SU-DHL-6 (cell line): ENCODE results near the gene PHF23.

Experiments used
- H2AFZ ChIP-seq: fragments of 200-600 bp; sonication (generic); 2 replicates; pipeline ENCODE4 v1.6.1; 2014; ENCODE audit warnings: low read depth, mild to moderate bottlenecking, moderate library complexity, mixed read lengths, antibody characterized with exemption, low read length; ENCODE audit not compliant: severe bottlenecking
- H3F3A ChIP-seq: fragments of 200-600 bp; shearing (Covaris generic); 2 replicates; pipeline ENCODE4 v1.6.0; 2016; ENCODE audit warnings: antibody characterized with exemption, mild to moderate bottlenecking; ENCODE audit not compliant: insufficient read depth
- H3K27ac ChIP-seq: fragments of 200-600 bp; sonication (generic); 2 replicates; pipeline ENCODE4 v1.5.1; 2016; ENCODE audit warnings: low read depth, mild to moderate bottlenecking, low read length, moderate library complexity, mixed read lengths
- H3K27me3 ChIP-seq: fragments of 200-600 bp; sonication (generic), shearing (Covaris generic); 2 replicates; pipeline ENCODE4 v1.6.0; 2014; ENCODE audit warnings: mild to moderate bottlenecking, low read length
- H3K36me3 ChIP-seq: fragments of 200-600 bp; sonication (generic); 2 replicates; pipeline ENCODE4 v1.6.1; 2014; ENCODE audit warnings: mild to moderate bottlenecking, low read length, mixed read lengths
- H3K4me2 ChIP-seq: fragments of 300-600, 200-600 bp; shearing (Covaris generic), sonication (generic); 2 replicates; pipeline ENCODE4 v1.6.0; 2014; ENCODE audit warnings: low read length, low read depth, mild to moderate bottlenecking; ENCODE audit not compliant: poor library complexity, severe bottlenecking
- H3K4me3 ChIP-seq: fragments of 200-600 bp; sonication (generic); 2 replicates; pipeline ENCODE4 v1.5.1; 2014; ENCODE audit warnings: antibody characterized with exemption, low read length, mild to moderate bottlenecking, mixed read lengths; ENCODE audit not compliant: insufficient read depth, poor library complexity, severe bottlenecking
- H3K79me2 ChIP-seq: fragments of 200-600 bp; sonication (generic); 2 replicates; pipeline ENCODE4 v1.6.1; 2014; ENCODE audit warnings: mild to moderate bottlenecking, low read length, moderate library complexity; ENCODE audit not compliant: insufficient read depth
- H3K9ac ChIP-seq: fragments of 200-600 bp; sonication (generic); 2 replicates; pipeline ENCODE4 v1.7.0; 2014; ENCODE audit warnings: mild to moderate bottlenecking, low read length
- H3K9me2 ChIP-seq: fragments of 200-600 bp; sonication (generic); replicated peaks from 2 replicates; pipeline ENCODE4 v1.6.1; 2014; ENCODE audit warnings: low read length; ENCODE audit not compliant: insufficient read depth
- H3K9me3 ChIP-seq: fragments of 200-600 bp; sonication (generic); 2 replicates; pipeline ENCODE4 v1.6.1; 2014; ENCODE audit warnings: low read length, mixed read lengths; ENCODE audit not compliant: insufficient read depth
- H4K20me1 ChIP-seq: fragments of 200-600 bp; sonication (generic); 2 replicates; pipeline ENCODE4 v1.6.1; 2014; ENCODE audit warnings: low read depth, mild to moderate bottlenecking, antibody characterized with exemption, low read length, moderate library complexity, mixed read lengths
- CTCF ChIP-seq: fragments of 200-600 bp; sonication (generic); IDR thresholded peaks from one replicate; pipeline ENCODE4 v1.5.1; 2017; ENCODE audit warnings: antibody characterized with exemption, mild to moderate bottlenecking, low read length, moderate library complexity; ENCODE audit not compliant: insufficient read depth, poor library complexity, severe bottlenecking
- EZH2phosphoT487 ChIP-seq: fragments of 200-600 bp; sonication (generic), shearing (Covaris generic); conservative IDR thresholded peaks from 2 replicates; pipeline ENCODE4 v1.6.1; 2018; ENCODE audit warnings: mild to moderate bottlenecking, antibody characterized with exemption, low read length, moderate library complexity, mixed read lengths

Gene PHF23

GRCh38 chr17:7204828-7205461 is 34.3 kb downstream of the PHF23 start:
- peaks cover 3% of the 10 kb centered on the region; the same call in 1 of the 2 replicates for H3F3A ChIP-seq
- peak overlapping the region; percentile 41 for H3K4me3 ChIP-seq
- no peaks in the 10 kb centered on the region for H4K20me1 ChIP-seq
- peak overlapping the region; percentile 77 for H3K4me2 ChIP-seq
- no peaks in the 10 kb centered on the region for H3K9me2 ChIP-seq
- no peaks in the 10 kb centered on the region for H3K36me3 ChIP-seq
- H3K79me2 ChIP-seq, result no peaks in the 10 kb centered on the region
- H3K9ac ChIP-seq, result peak overlapping the region; percentile 42; the same call in 1 of the 2 replicates
- no peaks in the 10 kb centered on the region for H3K27me3 ChIP-seq
- peak overlapping the region; percentile 97 for H2AFZ ChIP-seq
- TF ChIP-seq CTCF, result no peak
- TF ChIP-seq EZH2phosphoT487, result no peak
- no peak overlapping the region for H3K27ac ChIP-seq
- H3K9me3 ChIP-seq, result no peaks in the 10 kb centered on the region

GRCh38 chr17:7204336-7204735 is 34.9 kb downstream of the PHF23 start:
- H4K20me1 ChIP-seq, result no peaks in the 10 kb centered on the region
- peak overlapping the region; percentile 77 for H3K4me2 ChIP-seq
- H3K9ac ChIP-seq, result no peak overlapping the region
- H3K9me2 ChIP-seq, result no peaks in the 10 kb centered on the region
- no peaks in the 10 kb centered on the region for H3K79me2 ChIP-seq
- peak overlapping the region; percentile 41 for H3K4me3 ChIP-seq
- no peak overlapping the region for H2AFZ ChIP-seq
- TF ChIP-seq EZH2phosphoT487 (no peak), CTCF (no peak)
- H3K27me3 ChIP-seq, result no peaks in the 10 kb centered on the region
- no peaks in the 10 kb centered on the region for H3K36me3 ChIP-seq
- H3K27ac ChIP-seq, result no peak overlapping the region
- no peaks in the 10 kb centered on the region for H3K9me3 ChIP-seq
- peaks cover 3% of the 10 kb centered on the region; the same call in 1 of the 2 replicates for H3F3A ChIP-seq

- H3K27me3 ChIP-seq, result no peaks in the 10 kb centered on the region
- no peak overlapping the region for H2AFZ ChIP-seq
- H3K9me2 ChIP-seq, result no peaks in the 10 kb centered on the region
- peaks cover 3% of the 10 kb centered on the region; the same call in 1 of the 2 replicates for H3F3A ChIP-seq
- no peaks in the 10 kb centered on the region for H4K20me1 ChIP-seq
- H3K4me2 ChIP-seq, result no peak overlapping the region
- no peak for TF ChIP-seq EZH2phosphoT487
- no peak for TF ChIP-seq CTCF
- H3K9ac ChIP-seq, result no peak overlapping the region
- H3K79me2 ChIP-seq, result no peaks in the 10 kb centered on the region
- no peak overlapping the region for H3K4me3 ChIP-seq
- H3K27ac ChIP-seq, result no peak overlapping the region
- no peaks in the 10 kb centered on the region for H3K36me3 ChIP-seq
- no peaks in the 10 kb centered on the region for H3K9me3 ChIP-seq
These were observed 35.9 kb downstream of the PHF23 start for GRCh38 chr17:7203391-7203790.
